Measurements from ENCODE around the gene HIPK4.
A peak's percentile ranks its signal among the peaks of the same experiment; 100 is the strongest.

The HIPK4 gene

DNA sequence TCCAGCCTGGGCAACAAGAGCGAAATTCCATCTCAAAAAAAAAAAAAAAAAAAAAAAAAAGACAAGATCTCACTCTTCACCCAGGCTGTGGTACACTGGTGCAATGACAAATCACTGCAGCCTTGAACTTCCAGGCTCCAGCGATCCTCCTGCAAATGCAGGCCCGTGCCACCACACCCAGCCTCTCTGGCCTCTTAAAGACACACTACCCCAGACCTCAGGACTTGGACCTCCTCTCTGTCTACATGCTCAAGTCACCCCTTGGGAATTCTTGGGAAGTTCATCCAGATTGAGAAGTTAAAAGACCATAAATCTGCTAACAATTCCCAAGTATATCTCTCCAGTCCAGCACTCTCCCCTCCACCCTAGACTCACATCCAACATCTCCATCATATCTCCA, 10.6 kb upstream of the HIPK4 start:
- no peak overlapping the region for H3K27ac ChIP-seq (ENCODE audit: poor library complexity, severe bottlenecking)
- TF ChIP-seq, protein P1, sequence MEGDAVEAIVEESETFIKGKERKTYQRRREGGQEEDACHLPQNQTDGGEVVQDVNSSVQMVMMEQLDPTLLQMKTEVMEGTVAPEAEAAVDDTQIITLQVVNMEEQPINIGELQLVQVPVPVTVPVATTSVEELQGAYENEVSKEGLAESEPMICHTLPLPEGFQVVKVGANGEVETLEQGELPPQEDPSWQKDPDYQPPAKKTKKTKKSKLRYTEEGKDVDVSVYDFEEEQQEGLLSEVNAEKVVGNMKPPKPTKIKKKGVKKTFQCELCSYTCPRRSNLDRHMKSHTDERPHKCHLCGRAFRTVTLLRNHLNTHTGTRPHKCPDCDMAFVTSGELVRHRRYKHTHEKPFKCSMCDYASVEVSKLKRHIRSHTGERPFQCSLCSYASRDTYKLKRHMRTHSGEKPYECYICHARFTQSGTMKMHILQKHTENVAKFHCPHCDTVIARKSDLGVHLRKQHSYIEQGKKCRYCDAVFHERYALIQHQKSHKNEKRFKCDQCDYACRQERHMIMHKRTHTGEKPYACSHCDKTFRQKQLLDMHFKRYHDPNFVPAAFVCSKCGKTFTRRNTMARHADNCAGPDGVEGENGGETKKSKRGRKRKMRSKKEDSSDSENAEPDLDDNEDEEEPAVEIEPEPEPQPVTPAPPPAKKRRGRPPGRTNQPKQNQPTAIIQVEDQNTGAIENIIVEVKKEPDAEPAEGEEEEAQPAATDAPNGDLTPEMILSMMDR (IDR thresholded peaks at IDR 0.05; ENCODE audit: poor library complexity, severe bottlenecking): no peak

DNA sequence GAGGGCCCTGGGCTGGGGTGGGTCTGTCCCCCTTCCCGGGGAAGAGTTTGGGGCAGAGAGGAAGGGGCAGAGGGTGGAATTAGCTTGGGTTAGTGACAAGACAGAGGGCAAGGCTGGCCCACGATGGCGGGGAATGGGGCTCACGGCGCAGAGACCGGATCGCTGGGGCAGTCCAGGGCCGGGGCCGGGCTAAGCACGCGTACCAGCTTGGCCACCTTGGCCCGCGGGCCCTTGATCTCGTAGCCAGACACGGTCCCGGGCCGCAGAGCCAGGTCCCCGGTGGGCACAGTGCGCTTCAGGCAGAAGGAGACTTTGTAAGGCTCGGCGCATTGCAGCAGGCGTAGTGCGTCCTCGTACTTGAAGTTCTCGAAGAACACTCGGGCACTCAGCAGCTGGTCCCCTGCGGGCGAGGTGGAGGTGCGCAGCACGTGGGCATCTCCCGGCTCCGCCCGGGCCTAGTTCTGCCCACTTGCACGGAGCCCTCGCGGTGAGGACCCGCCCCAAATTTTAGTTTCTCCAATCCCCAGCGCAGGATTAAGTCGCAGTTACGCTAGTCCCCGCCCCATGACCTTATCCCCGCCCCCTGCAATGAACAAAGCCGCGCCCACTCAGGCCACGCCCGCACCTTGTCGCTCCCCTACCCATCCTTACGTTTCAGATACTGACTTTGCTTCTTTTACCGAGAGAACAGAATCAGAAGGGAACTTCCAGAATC, 8.6 kb upstream of the HIPK4 start:
- Histone ChIP-seq H3K4me3 (ENCODE audit: severe bottlenecking) (no peak overlapping the region), H3K9me3 (ENCODE audit: severe bottlenecking) (no peaks in the 10 kb centered on the region), H3K36me3 (ENCODE audit: low read depth) (no peaks in the 10 kb centered on the region), H3K27me3 (ENCODE audit: insufficient read depth, poor library complexity, severe bottlenecking) (no peaks in the 10 kb centered on the region), H3K27ac (ENCODE audit: poor library complexity, severe bottlenecking) (no peak overlapping the region), H3K4me1 (ENCODE audit: insufficient read depth, poor library complexity, severe bottlenecking) (no peaks in the 10 kb centered on the region)
- DNase-seq (ENCODE audit: low spot score): no peak
- TF ChIP-seq, protein P1 (IDR thresholded peaks at IDR 0.05; ENCODE audit: poor library complexity, severe bottlenecking): no peak
- peak; percentile 80 for ATAC-seq (ENCODE audit: low read depth)

More for the DNA sequence above, 10.6 kb upstream of the HIPK4 start:
- Histone ChIP-seq H3K36me3 (ENCODE audit: low read depth) (no peaks in the 10 kb centered on the region), H3K4me1 (ENCODE audit: insufficient read depth, poor library complexity, severe bottlenecking) (no peaks in the 10 kb centered on the region), H3K4me3 (ENCODE audit: severe bottlenecking) (no peak overlapping the region), H3K9me3 (ENCODE audit: severe bottlenecking) (no peaks in the 10 kb centered on the region), H3K27me3 (ENCODE audit: insufficient read depth, poor library complexity, severe bottlenecking) (no peaks in the 10 kb centered on the region)
- ATAC-seq (ENCODE audit: low read depth) (no peak), DNase-seq (ENCODE audit: low spot score) (no peak)

DNA sequence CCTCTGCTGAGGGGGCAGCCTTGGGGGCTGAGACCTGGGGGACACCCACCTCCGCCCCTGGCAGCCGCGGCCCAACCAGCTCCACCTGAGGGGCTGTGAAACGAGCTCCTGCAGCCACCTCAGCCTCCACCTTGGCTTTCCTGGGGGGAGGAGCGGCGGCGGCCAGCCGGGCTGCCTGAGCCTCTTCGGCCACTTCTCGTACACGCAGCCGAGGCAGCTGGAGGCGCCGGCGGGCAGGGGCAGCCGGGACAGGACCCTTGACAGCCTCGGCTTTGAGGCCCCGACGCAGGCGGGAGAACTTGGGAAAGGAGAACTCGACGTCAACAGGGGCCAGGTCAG, 7.6 kb upstream of the HIPK4 start:
- ATAC-seq (ENCODE audit: low read depth) (no peak), DNase-seq (ENCODE audit: low spot score) (no peak)
- no peak overlapping the region for H3K27ac ChIP-seq (ENCODE audit: poor library complexity, severe bottlenecking)
- no peaks in the 10 kb centered on the region for H3K36me3 ChIP-seq (ENCODE audit: low read depth)
- no peak overlapping the region for H3K4me3 ChIP-seq (ENCODE audit: severe bottlenecking)
- H3K4me1 ChIP-seq (ENCODE audit: insufficient read depth, poor library complexity, severe bottlenecking): peaks cover 7% of the 10 kb centered on the region
- H3K9me3 ChIP-seq (ENCODE audit: severe bottlenecking): no peaks in the 10 kb centered on the region
- H3K27me3 ChIP-seq (ENCODE audit: insufficient read depth, poor library complexity, severe bottlenecking): no peaks in the 10 kb centered on the region
- TF ChIP-seq, protein P1 (IDR thresholded peaks at IDR 0.05; ENCODE audit: poor library complexity, severe bottlenecking): no peak

DNA sequence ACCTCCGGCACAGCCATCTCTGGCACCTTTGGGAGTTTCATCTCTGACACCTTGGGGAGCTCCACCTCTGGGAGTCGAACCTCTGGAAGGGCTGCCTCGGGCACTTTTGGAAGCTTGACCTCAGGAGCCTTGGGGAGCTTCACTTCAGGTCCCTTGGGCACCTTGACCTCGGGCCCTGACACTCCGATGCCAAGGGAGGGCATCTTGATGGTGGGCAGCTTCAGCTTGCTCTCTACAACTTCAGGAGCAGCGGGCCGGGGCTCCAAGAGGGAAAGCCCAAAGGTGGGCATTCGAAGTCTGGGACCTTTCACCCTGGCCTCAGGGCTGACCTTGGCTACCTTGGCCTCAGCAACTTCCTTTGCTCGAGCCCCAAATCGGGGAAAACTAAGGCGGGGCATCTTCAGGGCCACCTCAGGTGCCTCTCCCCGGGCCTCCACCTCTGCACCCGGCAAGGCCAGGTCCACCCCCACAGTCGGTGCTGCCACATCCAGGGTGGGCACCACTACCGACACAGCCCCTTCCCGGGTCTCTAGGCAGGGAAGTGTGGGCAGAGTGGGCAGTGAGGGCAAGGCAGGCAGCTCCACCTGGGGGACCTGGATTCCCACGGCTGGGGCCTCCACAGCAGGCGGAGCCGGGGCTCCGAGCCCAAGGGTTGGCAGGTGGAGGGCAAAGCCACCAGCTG, 7.0 kb upstream of the HIPK4 start:
- TF ChIP-seq, protein P1 (IDR thresholded peaks at IDR 0.05; ENCODE audit: poor library complexity, severe bottlenecking): no peak
- Histone ChIP-seq H3K9me3 (ENCODE audit: severe bottlenecking) (no peaks in the 10 kb centered on the region), H3K4me3 (ENCODE audit: severe bottlenecking) (no peak overlapping the region), H3K27ac (ENCODE audit: poor library complexity, severe bottlenecking) (no peak overlapping the region), H3K4me1 (ENCODE audit: insufficient read depth, poor library complexity, severe bottlenecking) (peaks cover 8% of the 10 kb centered on the region), H3K27me3 (ENCODE audit: insufficient read depth, poor library complexity, severe bottlenecking) (no peaks in the 10 kb centered on the region), H3K36me3 (ENCODE audit: low read depth) (no peaks in the 10 kb centered on the region)
- DNase-seq (ENCODE audit: low spot score) (no peak), ATAC-seq (ENCODE audit: low read depth) (no peak)

DNA sequence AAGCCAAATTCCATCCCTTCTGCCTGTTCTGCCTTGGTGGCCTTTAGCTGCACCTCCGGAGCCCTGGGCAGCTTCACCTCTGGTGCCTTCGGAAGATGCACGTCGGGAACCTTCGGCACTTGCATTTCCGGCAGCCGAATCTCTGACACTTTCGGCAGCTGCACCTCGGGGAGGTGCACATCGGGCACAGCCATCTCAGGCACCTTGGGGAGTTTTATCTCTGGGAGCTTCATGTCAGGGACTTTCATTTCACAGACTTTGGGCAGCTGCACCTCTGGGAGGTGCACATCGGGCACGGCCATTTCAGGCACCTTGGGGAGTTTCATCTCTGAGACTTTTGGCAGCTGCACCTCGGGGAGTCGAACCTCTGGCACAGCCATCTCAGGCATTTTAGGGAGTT, 6.0 kb upstream of the HIPK4 start:
- Histone ChIP-seq H3K27me3 (ENCODE audit: insufficient read depth, poor library complexity, severe bottlenecking) (no peaks in the 10 kb centered on the region), H3K9me3 (ENCODE audit: severe bottlenecking) (no peaks in the 10 kb centered on the region), H3K4me1 (ENCODE audit: insufficient read depth, poor library complexity, severe bottlenecking) (peaks cover 8% of the 10 kb centered on the region), H3K36me3 (ENCODE audit: low read depth) (no peaks in the 10 kb centered on the region), H3K27ac (ENCODE audit: poor library complexity, severe bottlenecking) (no peak overlapping the region), H3K4me3 (ENCODE audit: severe bottlenecking) (no peak overlapping the region)
- ATAC-seq (ENCODE audit: low read depth) (no peak), DNase-seq (ENCODE audit: low spot score) (no peak)
- TF ChIP-seq, protein P1 (IDR thresholded peaks at IDR 0.05; ENCODE audit: poor library complexity, severe bottlenecking): no peak
